ENCODE measurements around the gene GPR137C. TPM values are rescaled to one million over a fixed set of nuclear protein-coding genes. Genes with fewer than 3 reads are reported as not detected.

Gene GPR137C
- total and polyA plus RNA-seq, 2 of the 13 experiments (the other 11 are each of a cell fraction or from before 2014, with no cell fraction given): 0.34 to 0.51 TPM

DNA sequence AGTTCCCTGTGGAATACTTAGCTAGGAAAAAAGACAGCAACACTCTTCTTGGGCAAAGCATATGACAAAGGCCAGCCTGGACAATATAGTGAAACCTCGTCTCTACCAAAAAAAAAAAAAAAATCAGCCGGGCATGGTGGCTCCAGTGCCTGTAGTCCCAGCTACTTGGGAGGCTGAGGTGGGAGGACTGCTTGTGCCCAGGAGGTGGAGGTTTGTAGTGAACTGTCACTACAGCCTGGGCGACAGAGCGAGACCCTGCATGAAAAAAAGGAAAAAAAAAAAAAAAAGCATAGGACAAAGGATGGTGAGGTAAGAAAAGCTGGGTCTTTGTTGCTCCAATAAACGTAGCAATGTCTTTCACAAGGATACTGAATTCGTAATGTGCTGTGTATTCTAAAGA is 1.4 kb upstream of the GPR137C start:
- CTCF ChIA-PET (ENCODE audit: low intra/inter-chr PET ratio, low total read pairs): no interaction called here
- BruUV-seq (replicated peaks): no TSS peak

DNA sequence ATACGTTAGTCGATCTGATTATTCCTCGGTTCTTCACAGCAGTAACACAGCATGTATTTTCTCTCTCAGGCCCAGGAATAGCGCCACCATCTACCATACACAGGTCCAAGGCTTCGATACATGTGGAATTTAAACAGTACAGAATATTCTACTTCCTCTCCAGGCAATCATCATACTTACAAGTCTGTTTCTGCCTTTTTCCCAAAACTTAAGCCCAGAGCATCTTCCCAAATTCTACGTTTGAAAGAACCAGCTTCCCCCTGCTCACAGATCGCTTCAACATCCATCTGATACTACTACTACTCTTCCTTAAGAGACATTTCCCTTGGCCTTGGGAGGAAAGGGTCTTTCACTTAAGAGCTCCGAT is 957 bp upstream of the GPR137C start:
- peak overlapping the region; percentile 88 for H2AFZ ChIP-seq (ENCODE audit: low read length)
- TF ChIP-seq ZEB1 (IDR thresholded peaks at IDR 0.05; ENCODE audit: insufficient replicate concordance, low read depth): no peak
- no peak for TF ChIP-seq GZF1 (CRISPR knock-in tag; IDR thresholded peaks at IDR 0.05)
- TF ChIP-seq ZSCAN29 (CRISPR knock-in tag; conservative IDR thresholded peaks at IDR 0.05): 0 out of 2 replicates have a peak, but pooled peaks have one; percentile 13
- TF ChIP-seq, protein P1, sequence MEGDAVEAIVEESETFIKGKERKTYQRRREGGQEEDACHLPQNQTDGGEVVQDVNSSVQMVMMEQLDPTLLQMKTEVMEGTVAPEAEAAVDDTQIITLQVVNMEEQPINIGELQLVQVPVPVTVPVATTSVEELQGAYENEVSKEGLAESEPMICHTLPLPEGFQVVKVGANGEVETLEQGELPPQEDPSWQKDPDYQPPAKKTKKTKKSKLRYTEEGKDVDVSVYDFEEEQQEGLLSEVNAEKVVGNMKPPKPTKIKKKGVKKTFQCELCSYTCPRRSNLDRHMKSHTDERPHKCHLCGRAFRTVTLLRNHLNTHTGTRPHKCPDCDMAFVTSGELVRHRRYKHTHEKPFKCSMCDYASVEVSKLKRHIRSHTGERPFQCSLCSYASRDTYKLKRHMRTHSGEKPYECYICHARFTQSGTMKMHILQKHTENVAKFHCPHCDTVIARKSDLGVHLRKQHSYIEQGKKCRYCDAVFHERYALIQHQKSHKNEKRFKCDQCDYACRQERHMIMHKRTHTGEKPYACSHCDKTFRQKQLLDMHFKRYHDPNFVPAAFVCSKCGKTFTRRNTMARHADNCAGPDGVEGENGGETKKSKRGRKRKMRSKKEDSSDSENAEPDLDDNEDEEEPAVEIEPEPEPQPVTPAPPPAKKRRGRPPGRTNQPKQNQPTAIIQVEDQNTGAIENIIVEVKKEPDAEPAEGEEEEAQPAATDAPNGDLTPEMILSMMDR (CRISPR knock-in tag; IDR thresholded peaks at IDR 0.05): peak; percentile 42
- TF ChIP-seq ZSCAN21 (CRISPR knock-in tag; IDR thresholded peaks at IDR 0.05; ENCODE audit: borderline replicate concordance): no peak
- TF ChIP-seq ZNF460 (CRISPR knock-in tag; IDR thresholded peaks at IDR 0.05; ENCODE audit: borderline replicate concordance): no peak
- peak; percentile 72 for TF ChIP-seq ASH2L (IDR thresholded peaks at IDR 0.05; ENCODE audit: insufficient read length, low read depth, low read length)
- peaks cover 8% of the 10 kb centered on the region for H3K79me2 ChIP-seq (ENCODE audit: insufficient read depth, low read length)
- FAIRE-seq (no peak), DNase-seq (ENCODE audit: low spot score) (peak; percentile 32), ATAC-seq (peak; percentile 57)
- peaks cover 38% of the 10 kb centered on the region for H3K4me1 ChIP-seq (ENCODE audit: insufficient read depth, low read length)
- peak overlapping the region; percentile 66 to 82 (median 71) for H3K4me3 ChIP-seq (replicated peaks in 1 of 3; ENCODE audit: insufficient read depth in 1 of 3, low read depth in 2 of 3, low read length in 3 of 3)
- H3K9me3 ChIP-seq (ENCODE audit: low read length): no peaks in the 10 kb centered on the region
- under 1% methylated on average over 8 of the region's 8 CpGs for WGBS (ENCODE audit: low lambda C conversion rate)
- intact Hi-C loops (cut with micrococcal nuclease; ENCODE audit: unreplicated experiment): loop anchor here (5.0 kb wide), 3 partner anchors 94 to 244 kb away; partner anchors contain the start of gene PSMC6
- no TSS peak for BruUV-seq (replicated peaks)
- H3K9ac ChIP-seq (ENCODE audit: insufficient read depth, low read depth, low read length): peak overlapping the region; percentile 71
- POLR2A ChIA-PET: interaction anchor here (0.8 to 1.5 kb wide), 9 partner anchors 8 to 374 kb away, joined by 3 to 6 read pairs (median 4); partner anchors contain the start of genes ERO1A, GNPNAT1 and STYX
- CTCF ChIA-PET (ENCODE audit: low intra/inter-chr PET ratio, low total read pairs): no interaction called here
- H3K36me3 ChIP-seq (replicated peaks in 1 of 2; ENCODE audit: control insufficient read depth in 1 of 2, insufficient read depth in 2 of 2, low read length in 2 of 2): no peaks in the 10 kb centered on the region
- no peaks in the 10 kb centered on the region; a peak in 1 of 5 replicates for H3K27me3 ChIP-seq (ENCODE audit: control insufficient read depth in 1 of 2, insufficient read depth in 2 of 2, low read length in 2 of 2)
- H4K20me1 ChIP-seq (ENCODE audit: insufficient read depth, low read length): no peaks in the 10 kb centered on the region
- H3K4me2 ChIP-seq (ENCODE audit: low read depth, low read length): peak overlapping the region; percentile 89
- in situ Hi-C loops (cut with HindIII; ENCODE audit: extremely low pct_ligation_motif_present, low pct_unique_long_range_greater_than_20kb): no loop called here
- H3K27ac ChIP-seq (ENCODE audit: extremely low read length, insufficient read depth, low read length): peak overlapping the region; percentile 74

More for the DNA sequence above, 1.4 kb upstream of the GPR137C start:
- intact Hi-C loops (cut with micrococcal nuclease; ENCODE audit: unreplicated experiment): loop anchor here (5.0 kb wide), 3 partner anchors 94 to 244 kb away; partner anchors contain the start of gene PSMC6
- Histone ChIP-seq H3K36me3 (replicated peaks in 1 of 2; ENCODE audit: control insufficient read depth in 1 of 2, insufficient read depth in 2 of 2, low read length in 2 of 2) (no peaks in the 10 kb centered on the region), H3K4me2 (ENCODE audit: low read depth, low read length) (peak overlapping the region; percentile 89), H3K4me1 (ENCODE audit: insufficient read depth, low read length) (peaks cover 38% of the 10 kb centered on the region), H3K79me2 (ENCODE audit: insufficient read depth, low read length) (peaks cover 8% of the 10 kb centered on the region), H3K4me3 (replicated peaks in 1 of 3; ENCODE audit: insufficient read depth in 1 of 3, low read depth in 2 of 3, low read length in 3 of 3) (peak overlapping the region; percentile 66 to 82 (median 71)), H4K20me1 (ENCODE audit: insufficient read depth, low read length) (no peaks in the 10 kb centered on the region), H2AFZ (ENCODE audit: low read length) (peak overlapping the region; percentile 88), H3K27ac (ENCODE audit: extremely low read length, insufficient read depth, low read length) (peak overlapping the region; percentile 74), H3K9me3 (ENCODE audit: low read length) (no peaks in the 10 kb centered on the region), H3K9ac (ENCODE audit: insufficient read depth, low read depth, low read length) (peak overlapping the region; percentile 71), H3K27me3 (ENCODE audit: control insufficient read depth in 1 of 2, insufficient read depth in 2 of 2, low read length in 2 of 2) (no peaks in the 10 kb centered on the region; a peak in 1 of 5 replicates)
- DNase-seq (ENCODE audit: low spot score) (no peak), FAIRE-seq (no peak), ATAC-seq (no peak)
- in situ Hi-C loops (cut with HindIII; ENCODE audit: extremely low pct_ligation_motif_present, low pct_unique_long_range_greater_than_20kb): no loop called here
- POLR2A ChIA-PET: interaction anchor here (0.8 kb wide), 1 partner anchor 375 kb away, joined by 3 read pairs; no protein-coding TSS in a partner anchor
- under 1% methylated on average over 6 of the region's 6 CpGs for whole genome bisulfite sequencing (ENCODE audit: low lambda C conversion rate)
- TF ChIP-seq, protein P2, sequence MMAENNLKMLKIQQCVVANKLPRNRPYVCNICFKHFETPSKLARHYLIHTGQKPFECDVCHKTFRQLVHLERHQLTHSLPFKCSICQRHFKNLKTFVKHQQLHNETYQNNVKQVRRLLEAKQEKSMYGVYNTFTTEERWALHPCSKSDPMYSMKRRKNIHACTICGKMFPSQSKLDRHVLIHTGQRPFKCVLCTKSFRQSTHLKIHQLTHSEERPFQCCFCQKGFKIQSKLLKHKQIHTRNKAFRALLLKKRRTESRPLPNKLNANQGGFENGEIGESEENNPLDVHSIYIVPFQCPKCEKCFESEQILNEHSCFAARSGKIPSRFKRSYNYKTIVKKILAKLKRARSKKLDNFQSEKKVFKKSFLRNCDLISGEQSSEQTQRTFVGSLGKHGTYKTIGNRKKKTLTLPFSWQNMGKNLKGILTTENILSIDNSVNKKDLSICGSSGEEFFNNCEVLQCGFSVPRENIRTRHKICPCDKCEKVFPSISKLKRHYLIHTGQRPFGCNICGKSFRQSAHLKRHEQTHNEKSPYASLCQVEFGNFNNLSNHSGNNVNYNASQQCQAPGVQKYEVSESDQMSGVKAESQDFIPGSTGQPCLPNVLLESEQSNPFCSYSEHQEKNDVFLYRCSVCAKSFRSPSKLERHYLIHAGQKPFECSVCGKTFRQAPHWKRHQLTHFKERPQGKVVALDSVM (CRISPR knock-in tag; IDR thresholded peaks at IDR 0.05): peak; percentile 85
- TF ChIP-seq NFIB (CRISPR knock-in tag; IDR thresholded peaks at IDR 0.05; ENCODE audit: borderline replicate concordance) (no peak), MEIS2 (CRISPR knock-in tag; IDR thresholded peaks at IDR 0.05) (no peak)

All from HepG2 (cell line).